ENCODE data around the gene CMYA5.
"Not testable (repeated sequence)": the region's sequence is repeated elsewhere in the genome, so short reads cannot be mapped to it uniquely, and the experiment has no call there.

Gene CMYA5

DNA sequence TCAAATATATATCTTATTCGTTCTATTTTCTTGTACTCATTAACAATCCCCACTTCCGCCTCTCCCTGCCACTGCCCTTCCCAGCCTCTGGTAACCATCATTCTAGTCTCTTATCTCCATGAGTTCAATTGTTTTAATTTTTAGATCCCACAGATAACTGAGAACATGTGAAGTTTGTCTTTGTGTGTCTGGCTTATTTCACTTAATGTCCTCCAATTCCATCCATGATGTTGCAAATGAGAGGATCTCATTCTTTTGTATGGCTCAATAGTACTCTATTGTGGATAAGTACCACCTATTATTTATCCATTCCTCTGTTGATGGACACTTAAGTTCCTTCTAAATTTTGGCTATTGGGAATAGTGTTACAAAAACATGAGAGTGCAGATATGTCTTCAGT, 17.2 kb upstream of the CMYA5 start:
- no peak for DNase-seq (ENCODE audit: low read depth, low spot score)
- Histone ChIP-seq H3K27me3 (ENCODE audit: insufficient read depth, insufficient read length) (no peaks in the 10 kb centered on the region), H3K9me3 (ENCODE audit: insufficient read depth, low read length) (no peaks in the 10 kb centered on the region), H3K9ac (ENCODE audit: insufficient read length, low read depth) (no peak overlapping the region), H3K4me1 (ENCODE audit: insufficient read depth, insufficient read length) (no peaks in the 10 kb centered on the region), H3K36me3 (ENCODE audit: insufficient read depth, insufficient read length, low read length) (peaks cover 15% of the 10 kb centered on the region), H3K4me3 (ENCODE audit: insufficient read length, low read depth) (no peak overlapping the region)
- TF ChIP-seq SUZ12 (IDR thresholded peaks at IDR 0.05; ENCODE audit: extremely low read depth, insufficient read depth, insufficient read length) (no peak), YY1 (IDR thresholded peaks at IDR 0.05; ENCODE audit: insufficient read depth, insufficient read length) (no peak), ZNF274 (IDR thresholded peaks at IDR 0.05; ENCODE audit: low read depth, low read length) (no peak)

DNA sequence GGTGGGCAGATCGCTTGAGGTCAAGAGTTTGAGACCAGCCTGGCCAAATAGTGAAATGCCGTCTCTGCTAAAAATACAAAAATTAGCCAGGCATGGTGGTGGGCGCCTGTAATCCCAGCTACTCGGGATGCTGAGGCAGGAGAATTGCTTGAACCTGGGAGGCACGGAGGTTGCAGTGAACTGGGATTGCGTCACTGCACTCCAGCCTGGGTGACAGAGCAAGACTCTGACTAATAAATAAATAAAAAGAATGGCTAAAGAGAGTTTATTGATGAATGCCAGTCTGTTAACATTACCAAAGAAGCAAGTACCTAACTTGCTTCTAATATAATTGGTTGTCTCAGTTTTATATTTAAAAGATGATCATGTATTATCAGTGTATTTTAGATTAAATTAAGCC, 13.3 kb upstream of the CMYA5 start:
- not testable (repeated sequence) for H3K9me3 ChIP-seq (ENCODE audit: insufficient read depth, low read length); DNase-seq (ENCODE audit: low read depth, low spot score); H3K27me3 ChIP-seq (ENCODE audit: insufficient read depth, insufficient read length); H3K36me3 ChIP-seq (ENCODE audit: insufficient read depth, insufficient read length, low read length); H3K9ac ChIP-seq (ENCODE audit: insufficient read length, low read depth); H3K4me1 ChIP-seq (ENCODE audit: insufficient read depth, insufficient read length); H3K4me3 ChIP-seq (ENCODE audit: insufficient read length, low read depth)

DNA sequence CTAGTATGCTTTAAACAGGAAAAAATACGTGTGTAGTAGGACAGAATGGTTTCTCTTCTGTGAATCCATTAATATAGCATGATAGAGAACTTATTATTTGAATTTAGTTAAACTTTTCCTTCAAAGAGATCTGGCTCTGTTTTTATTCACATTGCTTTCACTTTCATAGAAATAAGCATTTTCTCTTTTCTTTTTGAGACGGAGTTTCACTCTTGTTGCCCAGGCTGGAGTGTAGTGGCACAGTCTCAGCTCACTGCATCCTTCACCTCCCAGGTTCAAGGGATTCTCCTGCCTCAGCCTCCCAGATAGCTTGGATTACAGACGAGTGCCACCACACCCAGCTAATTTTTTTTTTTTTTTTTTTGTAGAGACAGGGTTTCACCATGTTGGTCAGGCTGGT, 7.5 kb upstream of the CMYA5 start:
- H3K9ac ChIP-seq (ENCODE audit: insufficient read length, low read depth); H3K9me3 ChIP-seq (ENCODE audit: insufficient read depth, low read length); H3K4me1 ChIP-seq (ENCODE audit: insufficient read depth, insufficient read length); H3K4me3 ChIP-seq (ENCODE audit: insufficient read length, low read depth); DNase-seq (ENCODE audit: low read depth, low spot score); H3K27me3 ChIP-seq (ENCODE audit: insufficient read depth, insufficient read length): not testable (repeated sequence)
- peaks cover 27% of the 10 kb centered on the region for H3K36me3 ChIP-seq (ENCODE audit: insufficient read depth, insufficient read length, low read length)

DNA sequence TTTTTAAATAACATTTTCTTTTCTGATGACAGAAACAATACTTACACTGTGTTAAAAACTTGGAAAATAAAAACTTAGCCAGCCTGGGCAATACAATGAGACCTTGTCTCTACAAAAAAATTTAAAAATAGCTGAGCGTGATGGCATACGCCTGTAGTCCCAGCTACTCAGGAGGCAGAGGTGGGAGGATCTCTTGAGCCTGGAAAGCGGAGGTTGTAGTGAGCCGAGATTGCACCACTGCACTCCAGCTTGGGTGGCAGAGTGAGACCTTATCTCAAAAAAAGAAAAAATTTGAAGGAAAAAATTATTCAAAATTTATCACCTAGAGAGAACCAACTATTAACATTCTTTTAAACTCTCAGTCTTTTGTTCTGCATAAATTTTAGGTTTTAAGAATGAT, 4.9 kb upstream of the CMYA5 start:
- TF ChIP-seq ZNF274 (IDR thresholded peaks at IDR 0.05; ENCODE audit: low read depth, low read length): no peak
- TF ChIP-seq SUZ12 (IDR thresholded peaks at IDR 0.05; ENCODE audit: extremely low read depth, insufficient read depth, insufficient read length): no peak
- TF ChIP-seq YY1 (IDR thresholded peaks at IDR 0.05; ENCODE audit: insufficient read depth, insufficient read length): no peak
- H3K9ac ChIP-seq (ENCODE audit: insufficient read length, low read depth): no peak overlapping the region
- no peaks in the 10 kb centered on the region for H3K27me3 ChIP-seq (ENCODE audit: insufficient read depth, insufficient read length)
- H3K4me1 ChIP-seq (ENCODE audit: insufficient read depth, insufficient read length): no peaks in the 10 kb centered on the region
- H3K36me3 ChIP-seq (ENCODE audit: insufficient read depth, insufficient read length, low read length): peaks cover 27% of the 10 kb centered on the region
- H3K9me3 ChIP-seq (ENCODE audit: insufficient read depth, low read length): no peaks in the 10 kb centered on the region
- no peak for DNase-seq (ENCODE audit: low read depth, low spot score)
- no peak overlapping the region for H3K4me3 ChIP-seq (ENCODE audit: insufficient read length, low read depth)

DNA sequence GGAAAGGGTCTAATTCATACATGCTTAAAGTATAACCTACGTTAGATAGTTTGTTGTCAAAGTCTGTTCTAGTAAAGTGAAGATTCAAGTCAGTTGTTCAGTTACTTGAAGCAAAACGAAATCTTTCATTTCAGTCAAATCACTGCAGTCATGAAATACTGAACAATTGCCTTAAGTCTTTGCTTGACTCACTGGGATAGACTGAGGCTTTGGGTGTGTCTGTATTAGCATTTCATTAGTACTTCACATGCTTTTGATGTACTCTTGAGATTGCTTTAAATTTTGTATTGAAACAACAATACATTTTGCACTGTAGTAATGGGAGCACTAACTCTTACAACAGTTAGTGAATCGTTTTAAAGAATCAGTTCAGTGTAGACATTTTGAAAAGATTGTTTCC, 4.0 kb upstream of the CMYA5 start:
- Histone ChIP-seq H3K27me3 (ENCODE audit: insufficient read depth, insufficient read length) (no peaks in the 10 kb centered on the region), H3K4me1 (ENCODE audit: insufficient read depth, insufficient read length) (no peaks in the 10 kb centered on the region), H3K9me3 (ENCODE audit: insufficient read depth, low read length) (no peaks in the 10 kb centered on the region), H3K9ac (ENCODE audit: insufficient read length, low read depth) (no peak overlapping the region), H3K4me3 (ENCODE audit: insufficient read length, low read depth) (no peak overlapping the region), H3K36me3 (ENCODE audit: insufficient read depth, insufficient read length, low read length) (peaks cover 27% of the 10 kb centered on the region)
- DNase-seq (ENCODE audit: low read depth, low spot score): no peak
- TF ChIP-seq ZNF274 (IDR thresholded peaks at IDR 0.05; ENCODE audit: low read depth, low read length) (no peak), YY1 (IDR thresholded peaks at IDR 0.05; ENCODE audit: insufficient read depth, insufficient read length) (no peak), SUZ12 (IDR thresholded peaks at IDR 0.05; ENCODE audit: extremely low read depth, insufficient read depth, insufficient read length) (no peak)

DNA sequence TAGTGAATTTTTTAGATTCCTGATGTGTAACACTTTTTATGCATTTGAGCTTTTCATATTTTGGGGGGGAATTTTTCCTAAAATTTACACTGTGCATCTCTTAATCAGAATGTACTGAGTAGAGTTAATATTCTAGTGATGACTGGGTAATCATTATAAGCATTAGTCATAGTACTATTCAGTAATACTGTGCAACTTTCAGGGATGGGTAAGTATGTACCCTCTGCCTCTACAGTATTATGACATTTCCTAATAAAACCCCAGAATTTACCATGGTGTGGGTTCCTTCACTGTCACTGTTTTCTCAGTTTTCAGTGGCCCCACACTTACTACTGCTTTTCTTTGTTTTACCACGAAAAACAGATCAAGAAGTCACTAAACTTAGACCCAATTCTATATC, 2.8 kb upstream of the CMYA5 start:
- Histone ChIP-seq H3K27me3 (ENCODE audit: insufficient read depth, insufficient read length) (no peaks in the 10 kb centered on the region), H3K4me1 (ENCODE audit: insufficient read depth, insufficient read length) (no peaks in the 10 kb centered on the region), H3K9me3 (ENCODE audit: insufficient read depth, low read length) (no peaks in the 10 kb centered on the region), H3K36me3 (ENCODE audit: insufficient read depth, insufficient read length, low read length) (peaks cover 27% of the 10 kb centered on the region), H3K4me3 (ENCODE audit: insufficient read length, low read depth) (no peak overlapping the region), H3K9ac (ENCODE audit: insufficient read length, low read depth) (no peak overlapping the region)
- DNase-seq (ENCODE audit: low read depth, low spot score): no peak
- TF ChIP-seq SUZ12 (IDR thresholded peaks at IDR 0.05; ENCODE audit: extremely low read depth, insufficient read depth, insufficient read length): no peak
- no peak for TF ChIP-seq ZNF274 (IDR thresholded peaks at IDR 0.05; ENCODE audit: low read depth, low read length)
- TF ChIP-seq YY1 (IDR thresholded peaks at IDR 0.05; ENCODE audit: insufficient read depth, insufficient read length): no peak

DNA sequence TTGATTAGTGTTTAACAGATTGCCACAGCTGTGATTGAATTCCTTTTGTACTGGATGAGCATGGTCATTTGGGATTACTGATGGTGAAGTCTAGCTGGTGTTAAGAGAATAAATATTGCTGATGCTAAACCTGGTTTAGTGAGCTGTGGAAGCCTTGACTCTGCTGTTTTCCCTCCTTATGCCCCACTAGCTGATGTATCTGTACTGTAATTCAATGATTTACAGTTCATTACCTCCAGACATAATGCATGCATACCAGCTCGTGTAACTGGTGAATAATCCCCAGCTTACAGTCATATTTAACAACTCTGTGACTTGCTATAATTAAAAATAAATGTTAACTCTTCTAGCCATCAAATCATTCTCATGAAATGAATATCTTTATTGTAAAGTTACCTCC, 1.7 kb upstream of the CMYA5 start:
- Histone ChIP-seq H3K36me3 (ENCODE audit: insufficient read depth, insufficient read length, low read length) (peaks cover 16% of the 10 kb centered on the region), H3K4me1 (ENCODE audit: insufficient read depth, insufficient read length) (no peaks in the 10 kb centered on the region), H3K9me3 (ENCODE audit: insufficient read depth, low read length) (no peaks in the 10 kb centered on the region), H3K9ac (ENCODE audit: insufficient read length, low read depth) (no peak overlapping the region), H3K4me3 (ENCODE audit: insufficient read length, low read depth) (no peak overlapping the region), H3K27me3 (ENCODE audit: insufficient read depth, insufficient read length) (no peaks in the 10 kb centered on the region)
- no peak for DNase-seq (ENCODE audit: low read depth, low spot score)
- TF ChIP-seq ZNF274 (IDR thresholded peaks at IDR 0.05; ENCODE audit: low read depth, low read length) (no peak), YY1 (IDR thresholded peaks at IDR 0.05; ENCODE audit: insufficient read depth, insufficient read length) (no peak), SUZ12 (IDR thresholded peaks at IDR 0.05; ENCODE audit: extremely low read depth, insufficient read depth, insufficient read length) (no peak)

DNA sequence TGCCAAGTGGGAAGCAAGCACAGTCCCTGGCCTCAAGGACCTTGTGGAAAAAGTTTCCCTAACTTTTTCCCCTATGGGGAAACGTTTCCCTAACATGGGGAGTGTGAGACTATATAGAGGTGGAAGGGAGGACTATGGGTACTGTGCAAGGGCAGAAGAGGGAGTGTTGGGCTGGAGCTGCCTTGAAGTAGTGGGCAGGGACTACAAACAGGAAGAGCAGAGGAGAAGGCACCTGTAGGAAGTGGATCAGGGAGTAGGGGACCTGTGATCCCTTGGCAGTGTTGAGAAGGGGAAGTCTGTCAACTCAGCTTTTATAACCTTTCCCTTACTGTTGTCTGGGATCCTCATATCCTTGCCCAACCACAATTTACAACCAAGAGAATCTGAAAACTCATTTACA, 1.4 kb downstream of the CMYA5 start:
- Histone ChIP-seq H3K4me1 (ENCODE audit: insufficient read depth, insufficient read length) (no peaks in the 10 kb centered on the region), H3K9ac (ENCODE audit: insufficient read length, low read depth) (no peak overlapping the region), H3K36me3 (ENCODE audit: insufficient read depth, insufficient read length, low read length) (no peaks in the 10 kb centered on the region), H3K27me3 (ENCODE audit: insufficient read depth, insufficient read length) (no peaks in the 10 kb centered on the region), H3K9me3 (ENCODE audit: insufficient read depth, low read length) (no peaks in the 10 kb centered on the region), H3K4me3 (ENCODE audit: insufficient read length, low read depth) (no peak overlapping the region)
- no peak for DNase-seq (ENCODE audit: low read depth, low spot score)
- TF ChIP-seq YY1 (IDR thresholded peaks at IDR 0.05; ENCODE audit: insufficient read depth, insufficient read length): no peak

Data from NT2/D1 (cell line).